ENCODE measurements around the gene AGAP1.

GRCh38 chr2:235721625-235722024, 227.8 kb downstream of the AGAP1 start:
- TF ChIP-seq POLR2AphosphoS5 (IDR thresholded peaks at IDR 0.05) (no peak), CTCF (IDR thresholded peaks at IDR 0.05; ENCODE audit: poor library complexity, severe bottlenecking) (no peak), EZH2 (IDR thresholded peaks at IDR 0.05; ENCODE audit: borderline replicate concordance, insufficient read depth, low read length, poor library complexity, severe bottlenecking) (no peak), MXI1 (conservative IDR thresholded peaks at IDR 0.05; ENCODE audit: poor library complexity, severe bottlenecking) (no peak)

Measured in neural cell (in vitro differentiated cells).